ENCODE measurements around the gene CRYBG2.
"Not testable (repeated sequence)": the region's sequence is repeated elsewhere in the genome, so short reads cannot be mapped to it uniquely, and the experiment has no call there.

CRYBG2 gene

DNA sequence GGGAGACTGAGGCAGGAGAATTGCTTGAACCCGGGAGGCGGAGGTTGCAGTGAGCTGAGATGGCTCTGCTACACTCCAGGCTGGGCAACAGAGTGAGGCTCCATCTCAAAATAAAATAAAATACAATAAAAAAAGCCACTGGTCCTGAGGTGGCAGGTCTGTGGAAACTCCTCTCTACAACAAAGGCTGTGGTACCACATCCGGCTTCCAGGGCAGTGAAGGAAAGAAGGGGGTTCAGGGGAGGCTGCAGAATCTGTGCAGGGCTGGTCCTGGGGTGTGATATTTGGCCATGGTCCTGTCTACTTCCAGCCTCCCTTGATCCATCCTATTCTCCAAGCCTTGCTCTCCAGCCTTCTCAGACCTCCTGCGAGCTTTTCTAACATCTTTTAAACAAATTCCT lies 19.4 kb upstream of the CRYBG2 start:
- in situ Hi-C loops (cut with HindIII; ENCODE audit: low pct_ligation_motif_present, low sequenced_read_pairs): no loop called here
- H3K36me3 ChIP-seq (replicated peaks): no peaks in the 10 kb centered on the region
- TF ChIP-seq, protein P1, sequence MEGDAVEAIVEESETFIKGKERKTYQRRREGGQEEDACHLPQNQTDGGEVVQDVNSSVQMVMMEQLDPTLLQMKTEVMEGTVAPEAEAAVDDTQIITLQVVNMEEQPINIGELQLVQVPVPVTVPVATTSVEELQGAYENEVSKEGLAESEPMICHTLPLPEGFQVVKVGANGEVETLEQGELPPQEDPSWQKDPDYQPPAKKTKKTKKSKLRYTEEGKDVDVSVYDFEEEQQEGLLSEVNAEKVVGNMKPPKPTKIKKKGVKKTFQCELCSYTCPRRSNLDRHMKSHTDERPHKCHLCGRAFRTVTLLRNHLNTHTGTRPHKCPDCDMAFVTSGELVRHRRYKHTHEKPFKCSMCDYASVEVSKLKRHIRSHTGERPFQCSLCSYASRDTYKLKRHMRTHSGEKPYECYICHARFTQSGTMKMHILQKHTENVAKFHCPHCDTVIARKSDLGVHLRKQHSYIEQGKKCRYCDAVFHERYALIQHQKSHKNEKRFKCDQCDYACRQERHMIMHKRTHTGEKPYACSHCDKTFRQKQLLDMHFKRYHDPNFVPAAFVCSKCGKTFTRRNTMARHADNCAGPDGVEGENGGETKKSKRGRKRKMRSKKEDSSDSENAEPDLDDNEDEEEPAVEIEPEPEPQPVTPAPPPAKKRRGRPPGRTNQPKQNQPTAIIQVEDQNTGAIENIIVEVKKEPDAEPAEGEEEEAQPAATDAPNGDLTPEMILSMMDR (IDR thresholded peaks at IDR 0.05; ENCODE audit: low read depth, low read length, missing control alignments): no peak
- no peak overlapping the region for H3K27ac ChIP-seq
- no peak overlapping the region for H3K4me3 ChIP-seq (ENCODE audit: low read depth, low read length)
- no peak for DNase-seq
- H3K27me3 ChIP-seq (replicated peaks): no peaks in the 10 kb centered on the region

DNA sequence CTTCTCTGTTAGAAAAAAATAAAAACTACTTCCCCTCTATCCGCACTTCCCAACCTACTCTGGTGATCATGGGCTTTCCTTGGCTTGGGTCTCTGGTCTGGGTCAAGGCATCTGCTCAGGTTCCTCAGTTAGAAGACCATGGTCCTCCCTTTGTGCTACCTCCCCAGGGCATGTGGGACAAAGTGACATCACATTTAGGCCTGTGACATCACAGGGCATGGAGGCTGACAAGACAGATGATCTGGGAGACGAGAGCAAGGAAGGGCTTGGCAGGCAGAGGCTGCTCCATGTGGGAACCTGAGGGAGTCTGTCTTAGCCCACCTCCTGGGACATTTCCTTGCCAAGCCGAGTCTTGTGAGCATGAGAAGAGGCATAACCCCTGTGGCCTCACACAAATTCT lies 18.7 kb upstream of the CRYBG2 start, which contains the start of gene ZNF683:
ZNF683 (minus strand) TSS at position 140 of the 400 bp plus-strand sequence. CDS start 4,179 bp downstream, outside the sequence.
- in situ Hi-C loops (cut with HindIII; ENCODE audit: low pct_ligation_motif_present, low sequenced_read_pairs); H3K27ac ChIP-seq; H3K36me3 ChIP-seq (replicated peaks); H3K4me3 ChIP-seq (ENCODE audit: low read depth, low read length); DNase-seq; H3K27me3 ChIP-seq (replicated peaks): not testable (repeated sequence)

DNA sequence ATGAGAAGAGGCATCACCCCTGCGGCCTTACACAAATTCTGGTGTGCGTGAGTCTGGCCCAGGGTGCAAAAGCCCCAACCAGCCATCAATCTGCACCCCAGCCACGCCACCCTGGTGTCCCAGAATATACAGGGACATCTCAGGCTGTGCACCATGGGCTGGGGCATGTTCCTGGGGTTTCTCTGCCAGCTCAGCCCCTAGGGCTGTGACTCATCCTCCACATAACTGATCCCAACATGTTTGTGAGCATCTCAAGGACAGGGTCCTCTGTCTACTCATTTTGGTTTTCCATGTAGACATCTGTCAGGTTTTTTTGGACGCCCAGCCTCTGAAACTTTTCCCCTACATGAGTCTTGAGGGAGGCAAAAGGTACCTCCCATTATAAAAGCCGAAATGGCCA lies 18.1 kb upstream of the CRYBG2 start:
- Histone ChIP-seq H3K27me3 (replicated peaks) (no peaks in the 10 kb centered on the region), H3K36me3 (replicated peaks) (no peaks in the 10 kb centered on the region), H3K27ac (no peak overlapping the region), H3K4me3 (ENCODE audit: low read depth, low read length) (no peak overlapping the region)
- in situ Hi-C loops (cut with HindIII; ENCODE audit: low pct_ligation_motif_present, low sequenced_read_pairs): no loop called here
- TF ChIP-seq, protein P1 (IDR thresholded peaks at IDR 0.05; ENCODE audit: low read depth, low read length, missing control alignments): no peak
- DNase-seq: no peak

DNA sequence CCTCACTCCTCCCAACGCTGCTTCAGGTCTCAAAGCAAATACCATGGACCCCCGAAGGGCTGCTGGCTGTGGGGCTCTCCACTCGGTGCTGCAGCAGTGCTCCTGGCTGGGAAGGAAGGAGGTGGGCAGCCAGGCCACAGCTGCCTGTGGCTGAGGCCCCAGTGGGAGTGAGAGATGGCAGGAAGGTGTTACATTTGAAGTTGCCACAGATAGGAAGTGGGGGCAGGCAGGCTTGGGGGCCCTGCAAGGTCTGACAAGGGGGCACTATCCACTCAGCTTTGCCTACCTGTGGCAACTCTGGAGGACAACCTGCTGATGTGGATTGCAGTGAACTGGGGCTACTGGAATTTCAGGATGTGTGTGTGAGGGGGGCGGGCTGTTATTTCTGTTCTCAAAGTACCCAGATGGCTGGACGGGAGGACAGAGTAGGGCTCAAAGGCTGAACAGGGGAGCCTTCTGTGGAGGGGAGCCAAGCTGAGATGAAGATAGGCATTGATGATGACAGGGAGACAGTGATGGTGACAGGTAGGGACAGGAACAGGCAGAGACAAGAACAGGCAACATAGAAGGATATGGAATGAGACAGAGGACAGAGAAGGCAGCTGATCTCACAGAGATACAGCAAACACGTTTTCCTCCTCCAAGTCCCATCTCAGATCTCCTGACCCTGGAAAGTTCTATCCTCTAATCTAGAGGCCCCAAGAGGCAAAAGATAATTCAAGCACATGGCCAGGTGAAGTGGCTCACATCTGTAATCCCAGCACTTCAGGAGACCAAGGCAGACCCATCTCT lies 16.9 kb upstream of the CRYBG2 start:
- no peak overlapping the region for H3K4me3 ChIP-seq (ENCODE audit: low read depth, low read length)
- no peaks in the 10 kb centered on the region for H3K27me3 ChIP-seq (replicated peaks)
- DNase-seq: no peak
- no peaks in the 10 kb centered on the region for H3K36me3 ChIP-seq (replicated peaks)
- TF ChIP-seq, protein P1 (IDR thresholded peaks at IDR 0.05; ENCODE audit: low read depth, low read length, missing control alignments): no peak
- in situ Hi-C loops (cut with HindIII; ENCODE audit: low pct_ligation_motif_present, low sequenced_read_pairs): no loop called here
- no peak overlapping the region for H3K27ac ChIP-seq

DNA sequence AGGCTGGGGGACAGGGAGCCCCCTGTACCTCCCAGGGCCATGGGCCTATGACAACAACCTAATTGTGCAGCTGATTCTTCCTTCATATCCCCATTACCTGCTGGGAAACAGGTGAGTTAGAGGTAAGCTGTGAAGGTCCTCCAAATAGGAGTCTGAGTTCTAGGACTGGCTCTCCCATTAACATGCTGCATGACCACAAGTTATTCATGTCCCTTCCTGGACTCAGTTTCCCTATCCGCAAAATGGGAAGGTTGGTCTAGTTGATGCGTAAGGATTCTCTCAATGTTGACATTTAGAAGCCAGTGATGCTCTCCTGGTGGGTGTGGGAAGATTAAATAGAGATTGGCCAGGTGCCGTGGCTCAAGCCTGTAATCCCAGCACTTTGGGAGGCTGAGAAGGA lies 14.6 kb upstream of the CRYBG2 start:
- in situ Hi-C loops (cut with HindIII; ENCODE audit: low pct_ligation_motif_present, low sequenced_read_pairs): no loop called here
- Histone ChIP-seq H3K36me3 (replicated peaks) (no peaks in the 10 kb centered on the region), H3K27me3 (replicated peaks) (no peaks in the 10 kb centered on the region), H3K4me3 (ENCODE audit: low read depth, low read length) (no peak overlapping the region), H3K27ac (no peak overlapping the region)
- DNase-seq: no peak
- TF ChIP-seq, protein P1 (IDR thresholded peaks at IDR 0.05; ENCODE audit: low read depth, low read length, missing control alignments): no peak

DNA sequence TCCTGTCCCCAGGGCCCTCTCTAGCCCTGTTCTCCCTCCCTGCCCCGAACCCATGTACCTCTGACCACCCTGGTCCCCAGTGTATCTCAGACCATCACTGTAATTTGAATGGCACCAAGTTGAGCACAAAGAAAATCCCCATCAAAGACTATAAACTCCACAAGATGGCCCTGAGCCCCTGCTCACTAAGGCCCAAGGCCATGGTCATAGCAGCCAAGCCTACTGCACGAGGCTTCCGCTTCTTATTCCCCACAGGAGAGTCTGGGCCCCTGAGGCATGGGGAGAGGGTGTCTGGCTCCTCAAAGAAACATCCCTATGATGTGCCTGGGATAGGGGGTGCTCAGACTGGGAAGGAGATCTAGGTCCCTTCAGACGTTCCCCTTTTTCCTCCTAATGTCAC lies 14.1 kb upstream of the CRYBG2 start:
- no peak overlapping the region for H3K27ac ChIP-seq
- in situ Hi-C loops (cut with HindIII; ENCODE audit: low pct_ligation_motif_present, low sequenced_read_pairs): no loop called here
- H3K4me3 ChIP-seq (ENCODE audit: low read depth, low read length): no peak overlapping the region
- DNase-seq: no peak
- H3K36me3 ChIP-seq (replicated peaks): no peaks in the 10 kb centered on the region
- no peaks in the 10 kb centered on the region for H3K27me3 ChIP-seq (replicated peaks)
- TF ChIP-seq, protein P1 (IDR thresholded peaks at IDR 0.05; ENCODE audit: low read depth, low read length, missing control alignments): no peak
